ENCODE measurements around the gene CTNNA2.

The CTNNA2 gene

GRCh38 chr2:80506563-80506962 is 993.7 kb downstream of the CTNNA2 start:
- ATAC-seq = no peak
- TF ChIP-seq BACH2 (CRISPR knock-in tag; IDR thresholded peaks at IDR 0.05; ENCODE audit: borderline replicate concordance) (no peak), ZC3H10 (CRISPR knock-in tag; IDR thresholded peaks at IDR 0.05) (no peak), ZFP30 (CRISPR knock-in tag; IDR thresholded peaks at IDR 0.05) (no peak), PPARA (CRISPR knock-in tag; IDR thresholded peaks at IDR 0.05; ENCODE audit: borderline replicate concordance) (no peak), GLIS3 (CRISPR knock-in tag; IDR thresholded peaks at IDR 0.05) (no peak), ZNF565 (CRISPR knock-in tag; conservative IDR thresholded peaks at IDR 0.05; ENCODE audit: low read depth) (no peak), CSRNP3 (CRISPR knock-in tag; IDR thresholded peaks at IDR 0.05) (no peak), ARNTL (CRISPR knock-in tag; IDR thresholded peaks at IDR 0.05; ENCODE audit: borderline replicate concordance, low read depth) (no peak), OSR1 (CRISPR knock-in tag; IDR thresholded peaks at IDR 0.05) (no peak), RARB (CRISPR knock-in tag; IDR thresholded peaks at IDR 0.05) (no peak), CREB5 (CRISPR knock-in tag; IDR thresholded peaks at IDR 0.05; ENCODE audit: low read depth) (no peak), TSHZ2 (CRISPR knock-in tag; IDR thresholded peaks at IDR 0.05) (no peak), TOX (CRISPR knock-in tag; IDR thresholded peaks at IDR 0.05; ENCODE audit: borderline replicate concordance) (no peak)

GRCh38 chr2:80510716-80511115 is 997.9 kb downstream of the CTNNA2 start:
- ATAC-seq = no peak
- TF ChIP-seq RARB (CRISPR knock-in tag; IDR thresholded peaks at IDR 0.05) (no peak), BACH2 (CRISPR knock-in tag; IDR thresholded peaks at IDR 0.05; ENCODE audit: borderline replicate concordance) (no peak), ZC3H10 (CRISPR knock-in tag; IDR thresholded peaks at IDR 0.05) (no peak)

GRCh38 chr2:80515964-80516363 is 1003.1 kb downstream of the CTNNA2 start:
- no peak for ATAC-seq

More at GRCh38 chr2:80515964-80516363, 1003.1 kb downstream of the CTNNA2 start:
- no peak for TF ChIP-seq RARB (CRISPR knock-in tag; IDR thresholded peaks at IDR 0.05)
- TF ChIP-seq CSDC2 (CRISPR knock-in tag; IDR thresholded peaks at IDR 0.05) = no peak
- TF ChIP-seq OSR1 (CRISPR knock-in tag; IDR thresholded peaks at IDR 0.05) = no peak
- no peak for TF ChIP-seq TOX (CRISPR knock-in tag; IDR thresholded peaks at IDR 0.05; ENCODE audit: borderline replicate concordance)
- TF ChIP-seq GLIS3 (CRISPR knock-in tag; IDR thresholded peaks at IDR 0.05) = no peak
- TF ChIP-seq ZC3H10 (CRISPR knock-in tag; IDR thresholded peaks at IDR 0.05) = no peak
- TF ChIP-seq CSRNP3 (CRISPR knock-in tag; IDR thresholded peaks at IDR 0.05) = no peak
- no peak for TF ChIP-seq ISL1 (CRISPR knock-in tag; IDR thresholded peaks at IDR 0.05)
- no peak for TF ChIP-seq ZNF70 (CRISPR knock-in tag; IDR thresholded peaks at IDR 0.05)
- TF ChIP-seq ZFP30 (CRISPR knock-in tag; IDR thresholded peaks at IDR 0.05) = no peak
- TF ChIP-seq CREB5 (CRISPR knock-in tag; IDR thresholded peaks at IDR 0.05; ENCODE audit: low read depth) = no peak
- TF ChIP-seq ZNF8 (CRISPR knock-in tag; IDR thresholded peaks at IDR 0.05) = no peak
- TF ChIP-seq ESRRG (CRISPR knock-in tag; IDR thresholded peaks at IDR 0.05) = no peak
- TF ChIP-seq ZNF565 (CRISPR knock-in tag; conservative IDR thresholded peaks at IDR 0.05; ENCODE audit: low read depth) = no peak
